Germinal center (tissue), 1 donor: Measurements from ENCODE around the gene OTOG.

Experiments used
- DNase-seq: peaks from one replicate; pipeline ENCODE4 v3.0.0; 2012; ENCODE audit warnings: mixed read lengths, low spot score

OTOG gene

GRCh38 chr11:17695454-17696441, 148.7 kb downstream of the OTOG start:
- no peak for DNase-seq

- DNase-seq, result no peak
Observed at GRCh38 chr11:17696741-17697140, 149.7 kb downstream of the OTOG start.
